ENCODE data around the gene GYPC.

Gene GYPC

GRCh38 chr2:126668254-126668653 is 12.3 kb downstream of the GYPC start:
- Histone ChIP-seq H3K27ac (replicated peaks) (no peak overlapping the region), H3K27me3 (ENCODE audit: insufficient read depth, poor library complexity, severe bottlenecking) (no peaks in the 10 kb centered on the region), H3K4me3 (replicated peaks; ENCODE audit: insufficient read depth, low read length) (no peak overlapping the region)
- no peak for DNase-seq (ENCODE audit: low read depth in 1 of 2, low spot score in 1 of 2)
- TF ChIP-seq CTCF (IDR thresholded peaks at IDR 0.05; ENCODE audit: insufficient read depth, low read length) (no peak), SPI1 (IDR thresholded peaks at IDR 0.05; ENCODE audit: borderline replicate concordance, low read depth) (no peak), POLR2AphosphoS5 (IDR thresholded peaks at IDR 0.05; ENCODE audit: low read depth) (no peak), REST (IDR thresholded peaks at IDR 0.05; ENCODE audit: insufficient replicate concordance, low read depth) (no peak), GABPA (IDR thresholded peaks at IDR 0.05; ENCODE audit: low read depth) (no peak)

- no peaks in the 10 kb centered on the region for H3K27me3 ChIP-seq (ENCODE audit: insufficient read depth, poor library complexity, severe bottlenecking)
- no peak for DNase-seq (ENCODE audit: low read depth in 1 of 2, low spot score in 1 of 2)
- TF ChIP-seq CTCF (IDR thresholded peaks at IDR 0.05; ENCODE audit: insufficient read depth, low read length), result no peak
- TF ChIP-seq SPI1 (IDR thresholded peaks at IDR 0.05; ENCODE audit: borderline replicate concordance, low read depth), result no peak
- no peak for TF ChIP-seq GABPA (IDR thresholded peaks at IDR 0.05; ENCODE audit: low read depth)
- no peak for TF ChIP-seq POLR2AphosphoS5 (IDR thresholded peaks at IDR 0.05; ENCODE audit: low read depth)
- no peak for TF ChIP-seq REST (IDR thresholded peaks at IDR 0.05; ENCODE audit: insufficient replicate concordance, low read depth)
- H3K27ac ChIP-seq (replicated peaks), result no peak overlapping the region
- no peak overlapping the region for H3K4me3 ChIP-seq (replicated peaks; ENCODE audit: insufficient read depth, low read length)
Observed at GRCh38 chr2:126669772-126670171, 13.8 kb downstream of the GYPC start.

- Histone ChIP-seq H3K4me3 (replicated peaks; ENCODE audit: insufficient read depth, low read length) (no peak overlapping the region), H3K27me3 (ENCODE audit: insufficient read depth, poor library complexity, severe bottlenecking) (no peaks in the 10 kb centered on the region), H3K27ac (replicated peaks) (no peak overlapping the region)
- TF ChIP-seq SPI1 (IDR thresholded peaks at IDR 0.05; ENCODE audit: borderline replicate concordance, low read depth), result no peak
- TF ChIP-seq CTCF (IDR thresholded peaks at IDR 0.05; ENCODE audit: insufficient read depth, low read length), result no peak
- no peak for TF ChIP-seq REST (IDR thresholded peaks at IDR 0.05; ENCODE audit: insufficient replicate concordance, low read depth)
- TF ChIP-seq GABPA (IDR thresholded peaks at IDR 0.05; ENCODE audit: low read depth), result no peak
- TF ChIP-seq POLR2AphosphoS5 (IDR thresholded peaks at IDR 0.05; ENCODE audit: low read depth), result no peak
- DNase-seq (ENCODE audit: low read depth in 1 of 2, low spot score in 1 of 2), result no peak
Observed at GRCh38 chr2:126671488-126671887, 15.5 kb downstream of the GYPC start.
